T-helper 1 cell (primary cell): ENCODE results near the gene STARD8.
"Not testable (repeated sequence)": the region's sequence is repeated elsewhere in the genome, so short reads cannot be mapped to it uniquely, and the experiment has no call there.

ENCODE experiments used
- DNase-seq, 5 donors: peaks; one replicate each; pipeline ENCODE4 v3.0.0-alpha.2; 2012 to 2020

Gene STARD8

GRCh38 chrX:68718443-68718820 is 71.0 kb downstream of the STARD8 start:
- DNase-seq = no peak

GRCh38 chrX:68719181-68719903 is 71.9 kb downstream of the STARD8 start:
- no peak for DNase-seq

GRCh38 chrX:68719904-68720614 is 72.6 kb downstream of the STARD8 start:
- no peak for DNase-seq

GRCh38 chrX:68720851-68721250 is 73.4 kb downstream of the STARD8 start:
- no peak for DNase-seq

GRCh38 chrX:68721546-68721945 is 74.1 kb downstream of the STARD8 start:
- no peak for DNase-seq

GRCh38 chrX:68721991-68722860 is 74.8 kb downstream of the STARD8 start:
- no peak for DNase-seq

GRCh38 chrX:68723491-68724155 is 76.2 kb downstream of the STARD8 start:
- no peak for DNase-seq

- DNase-seq = no peak
Measured at GRCh38 chrX:68724531-68725020, 77.1 kb downstream of the STARD8 start.

GRCh38 chrX:68725756-68726365 is 78.4 kb downstream of the STARD8 start:
- DNase-seq = no peak

GRCh38 chrX:68726366-68726765 is 78.9 kb downstream of the STARD8 start:
- no peak for DNase-seq

- no peak for DNase-seq
Measured at GRCh38 chrX:68727696-68728095, 80.2 kb downstream of the STARD8 start.

GRCh38 chrX:68728186-68728585 is 80.7 kb downstream of the STARD8 start:
- DNase-seq = no peak

GRCh38 chrX:68731254-68731653 is 83.8 kb downstream of the STARD8 start:
- DNase-seq = no peak

- DNase-seq = peak; percentile 9 to 61 (median 37)
Measured at GRCh38 chrX:68732906-68733493, 85.5 kb downstream of the STARD8 start.

- DNase-seq = no peak
Measured at GRCh38 chrX:68735266-68735665, 87.8 kb downstream of the STARD8 start.

- DNase-seq = not testable (repeated sequence)
Measured at GRCh38 chrX:68741864-68742263, 94.4 kb downstream of the STARD8 start.

GRCh38 chrX:68743754-68744153 is 96.3 kb downstream of the STARD8 start:
- no peak for DNase-seq

GRCh38 chrX:68746988-68747387 is 99.5 kb downstream of the STARD8 start:
- no peak for DNase-seq

GRCh38 chrX:68748030-68748429 is 100.6 kb downstream of the STARD8 start:
- no peak for DNase-seq

- peak in 1 of 5 donors; percentile 6 for DNase-seq
Measured at GRCh38 chrX:68749426-68749825, 102.0 kb downstream of the STARD8 start.

- DNase-seq = no peak
Measured at GRCh38 chrX:68750316-68750715, 102.8 kb downstream of the STARD8 start.

GRCh38 chrX:68751372-68751771 is 103.9 kb downstream of the STARD8 start:
- no peak for DNase-seq
